ENCODE data around the gene TTLL8.

Gene TTLL8

GRCh38 chr22:50082961-50083461, 24.9 kb upstream of the TTLL8 start:
- DNase-seq = no peak

GRCh38 chr22:50082197-50082715, 24.2 kb upstream of the TTLL8 start:
- no peak for DNase-seq

GRCh38 chr22:50081426-50082196, 23.5 kb upstream of the TTLL8 start:
- DNase-seq = no peak

GRCh38 chr22:50080077-50080465, 22.0 kb upstream of the TTLL8 start:
- DNase-seq = no peak

- DNase-seq = no peak
Observed at GRCh38 chr22:50078761-50079160, 20.7 kb upstream of the TTLL8 start.

GRCh38 chr22:50078246-50078645, 20.1 kb upstream of the TTLL8 start:
- DNase-seq = no peak

- DNase-seq = no peak
Observed at GRCh38 chr22:50076646-50077535, 18.8 kb upstream of the TTLL8 start.

- DNase-seq = no peak
Observed at GRCh38 chr22:50074551-50075530, 16.7 kb upstream of the TTLL8 start.

GRCh38 chr22:50074056-50074455, 16.0 kb upstream of the TTLL8 start:
- no peak for DNase-seq

- DNase-seq = no peak
Observed at GRCh38 chr22:50072714-50073538, 14.8 kb upstream of the TTLL8 start.

GRCh38 chr22:50072167-50072555, 14.1 kb upstream of the TTLL8 start:
- DNase-seq = no peak

- no peak for DNase-seq
Observed at GRCh38 chr22:50071432-50072166, 13.5 kb upstream of the TTLL8 start.

- DNase-seq = no peak
Observed at GRCh38 chr22:50070366-50070765, 12.3 kb upstream of the TTLL8 start.

- DNase-seq = no peak
Observed at GRCh38 chr22:50068096-50068495, 10.0 kb upstream of the TTLL8 start.

- no peak for DNase-seq
Observed at GRCh38 chr22:50067244-50067643, 9.1 kb upstream of the TTLL8 start.

- DNase-seq = no peak
Observed at GRCh38 chr22:50064453-50064852, 6.4 kb upstream of the TTLL8 start.

- no peak for DNase-seq
Observed at GRCh38 chr22:50063589-50064393, 5.7 kb upstream of the TTLL8 start.

- DNase-seq = no peak
Observed at GRCh38 chr22:50062509-50063135, 4.5 kb upstream of the TTLL8 start.

- no peak for DNase-seq
Observed at GRCh38 chr22:50061824-50062355, 3.8 kb upstream of the TTLL8 start.
